ENCODE results near the gene BCR.

The BCR gene

GRCh38 chr22:23273445-23274145 is 93.3 kb downstream of the BCR start:
- no peak for TF ChIP-seq CTCF (IDR thresholded peaks at IDR 0.05; ENCODE audit: low read depth, low read length)
- no peak overlapping the region for H3K4me3 ChIP-seq (ENCODE audit: low read depth, low read length)
- no peak for DNase-seq (ENCODE audit: low read depth, low spot score)
- in situ Hi-C loops (cut with HindIII; ENCODE audit: low sequenced_read_pairs), result no loop called here

GRCh38 chr22:23274146-23274526 is 93.8 kb downstream of the BCR start:
- DNase-seq (ENCODE audit: low read depth, low spot score), result no peak
- H3K4me3 ChIP-seq (ENCODE audit: low read depth, low read length), result no peak overlapping the region
- in situ Hi-C loops (cut with HindIII; ENCODE audit: low sequenced_read_pairs), result no loop called here
- TF ChIP-seq CTCF (IDR thresholded peaks at IDR 0.05; ENCODE audit: low read depth, low read length), result no peak

GRCh38 chr22:23274891-23275694 is 94.8 kb downstream of the BCR start:
- in situ Hi-C loops (cut with HindIII; ENCODE audit: low sequenced_read_pairs), result no loop called here
- DNase-seq (ENCODE audit: low read depth, low spot score), result no peak
- TF ChIP-seq CTCF (IDR thresholded peaks at IDR 0.05; ENCODE audit: low read depth, low read length), result no peak
- no peak overlapping the region for H3K4me3 ChIP-seq (ENCODE audit: low read depth, low read length)

- no peak for TF ChIP-seq CTCF (IDR thresholded peaks at IDR 0.05; ENCODE audit: low read depth, low read length)
- H3K4me3 ChIP-seq (ENCODE audit: low read depth, low read length), result no peak overlapping the region
- in situ Hi-C loops (cut with HindIII; ENCODE audit: low sequenced_read_pairs), result no loop called here
- no peak for DNase-seq (ENCODE audit: low read depth, low spot score)
Measured at GRCh38 chr22:23275751-23276150, 95.4 kb downstream of the BCR start.

- no peak for DNase-seq (ENCODE audit: low read depth, low spot score)
- in situ Hi-C loops (cut with HindIII; ENCODE audit: low sequenced_read_pairs), result no loop called here
- H3K4me3 ChIP-seq (ENCODE audit: low read depth, low read length), result no peak overlapping the region
- TF ChIP-seq CTCF (IDR thresholded peaks at IDR 0.05; ENCODE audit: low read depth, low read length), result no peak
Measured at GRCh38 chr22:23276656-23277582, 96.6 kb downstream of the BCR start.

GRCh38 chr22:23277583-23278295 is 97.4 kb downstream of the BCR start:
- in situ Hi-C loops (cut with HindIII; ENCODE audit: low sequenced_read_pairs), result no loop called here
- DNase-seq (ENCODE audit: low read depth, low spot score), result no peak
- no peak overlapping the region for H3K4me3 ChIP-seq (ENCODE audit: low read depth, low read length)
- TF ChIP-seq CTCF (IDR thresholded peaks at IDR 0.05; ENCODE audit: low read depth, low read length), result no peak
